ENCODE results near the gene CKAP2L.

Gene CKAP2L, protein sequence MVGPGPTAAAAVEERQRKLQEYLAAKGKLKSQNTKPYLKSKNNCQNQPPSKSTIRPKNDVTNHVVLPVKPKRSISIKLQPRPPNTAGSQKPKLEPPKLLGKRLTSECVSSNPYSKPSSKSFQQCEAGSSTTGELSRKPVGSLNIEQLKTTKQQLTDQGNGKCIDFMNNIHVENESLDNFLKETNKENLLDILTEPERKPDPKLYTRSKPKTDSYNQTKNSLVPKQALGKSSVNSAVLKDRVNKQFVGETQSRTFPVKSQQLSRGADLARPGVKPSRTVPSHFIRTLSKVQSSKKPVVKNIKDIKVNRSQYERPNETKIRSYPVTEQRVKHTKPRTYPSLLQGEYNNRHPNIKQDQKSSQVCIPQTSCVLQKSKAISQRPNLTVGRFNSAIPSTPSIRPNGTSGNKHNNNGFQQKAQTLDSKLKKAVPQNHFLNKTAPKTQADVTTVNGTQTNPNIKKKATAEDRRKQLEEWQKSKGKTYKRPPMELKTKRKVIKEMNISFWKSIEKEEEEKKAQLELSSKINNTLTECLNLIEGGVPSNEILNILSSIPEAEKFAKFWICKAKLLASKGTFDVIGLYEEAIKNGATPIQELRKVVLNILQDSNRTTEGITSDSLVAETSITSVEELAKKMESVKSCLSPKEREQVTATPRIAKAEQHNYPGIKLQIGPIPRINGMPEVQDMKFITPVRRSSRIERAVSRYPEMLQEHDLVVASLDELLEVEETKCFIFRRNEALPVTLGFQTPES

DNA sequence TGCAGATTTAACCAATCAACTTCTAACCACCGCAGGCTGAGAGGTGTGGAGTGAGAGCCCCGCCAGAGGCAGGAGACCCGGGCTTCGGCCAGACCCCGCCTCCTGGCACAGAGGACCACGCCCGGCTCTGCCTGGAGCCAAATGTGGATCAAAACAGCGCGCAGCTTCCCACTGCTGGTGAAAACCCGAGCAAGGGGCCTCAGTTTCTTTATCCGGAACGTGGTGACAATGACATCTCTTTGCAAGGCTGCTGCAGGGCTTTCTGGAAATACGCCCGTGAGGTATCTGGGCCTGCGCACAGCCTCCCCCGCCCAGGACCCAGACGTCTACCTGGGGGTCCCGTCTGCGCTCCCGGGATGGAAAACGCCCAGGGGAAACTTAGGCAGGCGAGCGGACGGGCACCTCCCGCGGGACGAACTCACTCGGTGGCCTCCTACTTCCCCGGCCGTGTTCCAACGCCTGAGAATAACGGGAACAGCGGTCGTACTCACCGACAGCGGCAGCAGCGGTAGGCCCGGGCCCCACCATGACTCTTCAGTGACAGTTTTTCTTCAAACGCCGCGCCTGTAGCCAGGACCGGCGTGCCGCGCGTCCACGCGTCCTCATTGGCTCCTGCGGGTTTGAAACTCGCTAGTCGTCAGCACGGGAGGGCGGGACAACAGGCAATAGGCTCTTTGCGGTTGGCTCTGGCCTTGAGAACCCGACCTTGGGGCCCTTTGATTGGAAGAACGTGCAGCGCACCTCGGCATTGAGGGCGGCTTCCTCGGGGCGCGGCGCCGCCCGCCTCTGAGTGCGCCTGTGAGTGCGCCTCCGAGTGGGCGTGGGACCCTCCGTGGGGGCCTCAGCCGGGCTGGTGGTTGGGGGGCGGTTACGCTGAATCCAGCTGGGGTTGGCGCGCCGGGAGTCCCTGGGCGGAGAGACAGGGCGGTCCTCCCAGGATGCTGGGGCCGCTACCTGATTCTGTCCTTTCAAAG is at the start of gene CKAP2L:
TSS of gene CKAP2L (minus strand) at position 539 of the 974 bp plus-strand sequence. CDS start at position 528, 11 bp downstream.
- peak within 1 kb of the TSS; percentile 79 for H3K4me3 ChIP-seq (ENCODE audit: low read depth, low read length)
- TF ChIP-seq, protein P1, sequence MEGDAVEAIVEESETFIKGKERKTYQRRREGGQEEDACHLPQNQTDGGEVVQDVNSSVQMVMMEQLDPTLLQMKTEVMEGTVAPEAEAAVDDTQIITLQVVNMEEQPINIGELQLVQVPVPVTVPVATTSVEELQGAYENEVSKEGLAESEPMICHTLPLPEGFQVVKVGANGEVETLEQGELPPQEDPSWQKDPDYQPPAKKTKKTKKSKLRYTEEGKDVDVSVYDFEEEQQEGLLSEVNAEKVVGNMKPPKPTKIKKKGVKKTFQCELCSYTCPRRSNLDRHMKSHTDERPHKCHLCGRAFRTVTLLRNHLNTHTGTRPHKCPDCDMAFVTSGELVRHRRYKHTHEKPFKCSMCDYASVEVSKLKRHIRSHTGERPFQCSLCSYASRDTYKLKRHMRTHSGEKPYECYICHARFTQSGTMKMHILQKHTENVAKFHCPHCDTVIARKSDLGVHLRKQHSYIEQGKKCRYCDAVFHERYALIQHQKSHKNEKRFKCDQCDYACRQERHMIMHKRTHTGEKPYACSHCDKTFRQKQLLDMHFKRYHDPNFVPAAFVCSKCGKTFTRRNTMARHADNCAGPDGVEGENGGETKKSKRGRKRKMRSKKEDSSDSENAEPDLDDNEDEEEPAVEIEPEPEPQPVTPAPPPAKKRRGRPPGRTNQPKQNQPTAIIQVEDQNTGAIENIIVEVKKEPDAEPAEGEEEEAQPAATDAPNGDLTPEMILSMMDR (IDR thresholded peaks at IDR 0.05; ENCODE audit: borderline replicate concordance, insufficient read depth, low read depth, low read length), result no peak

DNA sequence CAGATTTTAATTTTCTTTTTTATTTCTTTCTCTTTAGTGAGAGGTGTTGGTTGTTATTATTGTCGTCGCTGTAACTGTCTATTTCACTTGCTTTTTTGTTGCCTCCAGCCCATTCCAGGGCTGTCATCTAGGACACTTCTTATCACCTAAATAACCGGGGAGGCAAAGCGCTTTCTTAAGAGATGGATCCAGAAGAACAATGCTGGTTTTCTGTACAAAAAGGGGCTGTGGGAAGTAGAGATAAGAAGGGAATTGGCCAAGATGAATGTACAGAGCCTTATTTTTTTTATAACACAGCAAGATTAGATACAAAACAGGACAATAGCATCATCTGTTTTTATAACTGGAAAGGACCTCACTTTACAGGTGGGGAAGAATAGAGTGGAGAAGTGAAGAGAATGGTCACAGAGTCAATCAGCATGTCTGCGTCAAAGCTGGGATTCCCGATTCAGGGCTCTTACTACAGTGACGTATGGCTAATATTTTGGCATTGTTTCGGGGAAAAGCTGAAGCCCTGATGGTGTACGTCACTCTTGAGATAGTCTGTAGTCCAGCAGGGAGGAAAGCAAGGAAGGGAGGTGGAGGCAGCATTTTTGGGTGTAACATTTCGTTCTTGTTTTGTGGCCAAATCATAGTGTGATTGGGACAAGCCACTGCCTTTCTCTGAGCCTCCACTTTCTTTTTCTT is 49.0 kb upstream of the CKAP2L start:
- no peak overlapping the region for H3K4me3 ChIP-seq (ENCODE audit: low read depth, low read length)
- TF ChIP-seq, protein P1 (IDR thresholded peaks at IDR 0.05; ENCODE audit: borderline replicate concordance, insufficient read depth, low read depth, low read length), result no peak

DNA sequence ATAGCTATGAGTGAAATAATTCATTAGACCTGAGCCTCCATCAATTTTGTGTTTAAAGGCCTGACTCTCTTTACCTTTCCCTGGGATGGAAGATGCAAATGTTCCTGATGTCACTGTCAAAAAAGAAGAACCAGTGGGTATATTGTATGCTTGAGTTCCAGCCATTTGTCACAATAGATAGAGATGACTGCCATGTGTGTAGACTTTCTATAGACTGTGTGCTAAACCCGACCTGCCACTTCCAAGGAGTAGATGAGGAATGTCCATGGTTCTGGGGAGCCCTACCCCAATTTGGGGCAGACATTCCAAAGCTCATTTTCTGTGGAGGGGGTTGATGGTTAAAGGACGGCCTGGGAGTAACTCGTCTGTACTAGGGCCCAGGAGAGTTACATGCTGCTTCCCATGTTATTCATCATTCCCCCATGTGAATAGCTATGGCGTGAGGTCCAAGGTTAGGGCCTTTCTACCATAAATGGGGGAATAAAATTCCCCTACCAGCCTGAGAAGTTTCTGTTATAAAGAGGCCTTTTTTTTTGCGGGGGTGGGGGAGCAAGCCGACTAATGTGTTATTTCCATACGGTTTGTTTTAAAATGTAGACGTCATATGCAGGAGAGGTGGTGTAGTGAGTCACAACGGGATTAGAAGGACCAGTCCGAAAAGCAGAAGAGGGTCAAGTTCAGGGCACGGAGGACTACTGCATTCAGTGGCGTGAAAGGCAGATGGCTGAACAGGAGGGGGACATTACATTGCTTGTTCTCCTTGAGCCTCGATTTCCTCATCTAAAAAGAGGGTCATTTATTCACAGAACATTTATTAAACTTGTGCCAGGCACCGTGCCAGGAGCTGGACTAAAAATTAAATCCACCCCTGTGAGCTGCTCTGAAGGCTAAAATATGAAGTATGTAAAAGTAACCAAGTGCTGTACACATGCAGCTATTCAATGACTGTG is 48.2 kb upstream of the CKAP2L start:
- no peak overlapping the region for H3K4me3 ChIP-seq (ENCODE audit: low read depth, low read length)
- TF ChIP-seq, protein P1 (IDR thresholded peaks at IDR 0.05; ENCODE audit: borderline replicate concordance, insufficient read depth, low read depth, low read length), result no peak

DNA sequence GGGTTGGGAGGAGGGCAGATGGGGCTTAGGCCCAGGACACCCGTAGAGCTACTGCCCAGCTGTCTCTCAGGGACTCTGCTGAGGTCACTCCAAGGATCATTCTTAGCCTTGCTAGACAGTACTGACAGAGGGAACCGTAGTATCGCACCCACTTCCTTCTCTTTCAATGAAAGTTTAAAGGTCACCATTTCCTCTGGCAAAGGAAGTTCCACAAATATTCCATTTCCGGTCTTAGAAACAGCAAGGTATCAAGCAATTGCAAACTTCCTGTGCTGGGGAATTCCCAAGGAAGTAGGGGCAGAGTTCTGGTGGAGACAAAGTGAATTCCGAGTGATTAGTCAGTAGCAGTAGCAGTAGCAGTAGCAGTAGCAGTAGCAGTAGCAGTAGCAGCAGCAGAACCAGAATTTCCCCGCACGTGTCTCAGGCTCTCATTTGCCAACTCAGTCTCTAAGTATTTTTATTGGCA is 47.5 kb upstream of the CKAP2L start:
- no peak overlapping the region for H3K4me3 ChIP-seq (ENCODE audit: low read depth, low read length)
- TF ChIP-seq, protein P1 (IDR thresholded peaks at IDR 0.05; ENCODE audit: borderline replicate concordance, insufficient read depth, low read depth, low read length), result no peak

DNA sequence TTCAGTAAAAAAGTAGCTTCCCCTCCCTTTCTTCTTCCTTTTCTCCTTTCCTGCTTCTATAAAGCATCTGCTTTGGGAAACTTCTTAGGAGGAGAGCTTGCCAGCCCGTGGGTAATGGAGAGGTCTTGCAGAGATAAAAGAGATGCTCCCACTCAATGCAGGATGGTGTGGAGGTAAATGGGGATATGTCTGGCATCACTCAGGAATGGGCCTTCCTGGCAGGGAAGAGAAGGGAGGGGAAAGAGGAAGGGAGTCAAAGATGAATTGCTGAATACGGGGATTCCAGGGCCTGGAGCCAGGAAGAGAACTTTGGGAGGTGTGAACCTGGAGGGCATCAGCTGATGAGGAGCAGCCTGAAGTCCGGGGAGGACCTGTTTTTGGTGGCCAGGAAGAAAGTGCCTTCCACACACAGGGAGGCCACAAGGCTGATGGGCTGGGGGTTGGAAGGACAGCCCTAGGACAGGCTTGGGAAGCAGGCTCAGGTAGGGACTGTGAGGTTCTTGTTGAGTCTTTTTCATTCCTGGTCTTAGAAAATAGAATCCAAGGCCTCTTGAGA is 46.9 kb upstream of the CKAP2L start:
- TF ChIP-seq, protein P1 (IDR thresholded peaks at IDR 0.05; ENCODE audit: borderline replicate concordance, insufficient read depth, low read depth, low read length), result no peak
- no peak overlapping the region for H3K4me3 ChIP-seq (ENCODE audit: low read depth, low read length)
